ENCODE measurements around the gene SS18L1.
A peak's percentile ranks its signal among the peaks of the same experiment; 100 is the strongest.

The SS18L1 gene

DNA sequence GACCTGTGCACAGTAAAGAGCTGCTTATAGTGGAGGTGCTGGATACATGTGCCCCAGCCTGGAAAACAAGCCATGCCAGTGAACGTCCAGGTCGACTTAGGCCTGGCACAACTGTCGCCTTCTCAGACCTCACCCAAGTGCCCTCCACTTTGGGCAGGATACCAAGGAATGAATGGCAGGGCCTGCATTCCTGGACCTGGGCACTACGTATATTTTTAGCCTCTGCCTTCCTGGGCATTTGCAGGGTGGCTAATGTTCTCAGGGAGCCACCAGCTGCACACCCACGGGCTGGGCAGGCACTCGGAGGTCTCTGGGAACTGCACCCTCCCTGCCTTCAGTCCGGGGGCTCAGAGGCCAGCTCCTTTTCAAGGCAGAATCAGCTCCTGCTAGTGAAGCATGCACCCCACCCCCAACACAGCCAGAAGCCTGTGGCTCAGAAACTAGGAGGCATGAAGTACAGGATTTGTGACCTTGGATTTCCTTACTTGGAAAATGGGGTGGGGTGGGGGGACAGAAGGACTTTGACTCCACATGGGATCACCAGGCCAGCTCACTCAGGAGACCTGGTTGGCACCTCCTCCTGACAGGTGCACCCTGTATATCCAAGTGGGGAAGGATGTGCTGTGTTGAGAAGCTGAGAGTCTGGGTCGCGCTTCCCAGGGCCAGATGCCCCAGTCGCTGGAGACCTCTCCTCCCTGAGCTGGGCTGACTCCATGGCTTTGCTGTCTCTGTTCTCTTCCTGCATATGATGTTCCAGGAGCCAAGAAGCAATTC is 23.8 kb upstream of the SS18L1 start:
- TF ChIP-seq TAF1 (IDR thresholded peaks at IDR 0.05; ENCODE audit: low read depth, low read length) (no peak), PAX5 (IDR thresholded peaks at IDR 0.05; ENCODE audit: insufficient read depth, low read length, severe bottlenecking) (no peak), POU2F2 (IDR thresholded peaks at IDR 0.05; ENCODE audit: low read depth, low read length) (no peak), POLR2A (IDR thresholded peaks at IDR 0.05; ENCODE audit: low read depth, low read length) (no peak), SPI1 (IDR thresholded peaks at IDR 0.05; ENCODE audit: low read depth, low read length) (no peak), POLR2AphosphoS5 (IDR thresholded peaks at IDR 0.05; ENCODE audit: low read depth, low read length) (no peak)
- no peak for FAIRE-seq
- DNase-seq (ENCODE audit: insufficient read length, low spot score): no peak

DNA sequence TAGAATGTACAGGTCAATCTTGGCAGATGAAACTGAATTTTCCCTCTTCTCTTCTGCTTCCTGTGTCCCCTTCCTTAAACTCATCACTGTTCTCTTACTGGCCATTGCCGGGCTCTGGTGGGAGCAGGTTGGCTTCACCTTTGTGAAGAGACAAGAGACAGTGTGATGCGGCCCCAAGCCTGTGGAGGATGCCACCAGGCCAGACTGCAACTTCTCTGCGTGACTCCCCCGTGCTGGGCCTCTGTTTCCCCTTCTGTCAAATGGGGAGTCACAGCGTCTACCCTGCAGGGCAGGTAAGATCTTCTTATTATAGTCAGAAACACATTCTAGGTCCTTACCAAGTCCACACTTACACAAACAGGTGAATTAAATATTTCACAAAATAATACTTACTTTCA is 23.2 kb upstream of the SS18L1 start:
- TF ChIP-seq PAX5 (IDR thresholded peaks at IDR 0.05; ENCODE audit: insufficient read depth, low read length, severe bottlenecking) (no peak), POLR2A (IDR thresholded peaks at IDR 0.05; ENCODE audit: low read depth, low read length) (no peak), POU2F2 (IDR thresholded peaks at IDR 0.05; ENCODE audit: low read depth, low read length) (no peak), TAF1 (IDR thresholded peaks at IDR 0.05; ENCODE audit: low read depth, low read length) (no peak), POLR2AphosphoS5 (IDR thresholded peaks at IDR 0.05; ENCODE audit: low read depth, low read length) (no peak), SPI1 (IDR thresholded peaks at IDR 0.05; ENCODE audit: low read depth, low read length) (no peak)
- DNase-seq (ENCODE audit: insufficient read length, low spot score) (no peak), FAIRE-seq (no peak)

GRCh38 chr20:62120990-62121775 is 22.4 kb upstream of the SS18L1 start:
- TF ChIP-seq SPI1 (IDR thresholded peaks at IDR 0.05; ENCODE audit: low read depth, low read length): no peak
- TF ChIP-seq TAF1 (IDR thresholded peaks at IDR 0.05; ENCODE audit: low read depth, low read length): 0 out of 2 replicates have a peak, but pooled peaks have one; percentile 8
- DNase-seq (ENCODE audit: insufficient read length, low spot score) (no peak), FAIRE-seq (no peak)

GRCh38 chr20:62121776-62122653 is 21.6 kb upstream of the SS18L1 start, which contains the start of gene LSM14B:
Gene LSM14B, plus strand, starts transcription at chr20:62122475. Its CDS starts 192 bp downstream, at chr20:62122667.
- FAIRE-seq (peak; percentile 91), DNase-seq (ENCODE audit: insufficient read length, low spot score) (peak; percentile 99)
- TF ChIP-seq PAX5 (IDR thresholded peaks at IDR 0.05; ENCODE audit: insufficient read depth, low read length, severe bottlenecking) (peak; percentile 62), SPI1 (IDR thresholded peaks at IDR 0.05; ENCODE audit: low read depth, low read length) (no peak), POLR2A (IDR thresholded peaks at IDR 0.05; ENCODE audit: low read depth, low read length) (no peak), TAF1 (IDR thresholded peaks at IDR 0.05; ENCODE audit: low read depth, low read length) (0 out of 2 replicates have a peak, but pooled peaks have one; percentile 24)

DNA sequence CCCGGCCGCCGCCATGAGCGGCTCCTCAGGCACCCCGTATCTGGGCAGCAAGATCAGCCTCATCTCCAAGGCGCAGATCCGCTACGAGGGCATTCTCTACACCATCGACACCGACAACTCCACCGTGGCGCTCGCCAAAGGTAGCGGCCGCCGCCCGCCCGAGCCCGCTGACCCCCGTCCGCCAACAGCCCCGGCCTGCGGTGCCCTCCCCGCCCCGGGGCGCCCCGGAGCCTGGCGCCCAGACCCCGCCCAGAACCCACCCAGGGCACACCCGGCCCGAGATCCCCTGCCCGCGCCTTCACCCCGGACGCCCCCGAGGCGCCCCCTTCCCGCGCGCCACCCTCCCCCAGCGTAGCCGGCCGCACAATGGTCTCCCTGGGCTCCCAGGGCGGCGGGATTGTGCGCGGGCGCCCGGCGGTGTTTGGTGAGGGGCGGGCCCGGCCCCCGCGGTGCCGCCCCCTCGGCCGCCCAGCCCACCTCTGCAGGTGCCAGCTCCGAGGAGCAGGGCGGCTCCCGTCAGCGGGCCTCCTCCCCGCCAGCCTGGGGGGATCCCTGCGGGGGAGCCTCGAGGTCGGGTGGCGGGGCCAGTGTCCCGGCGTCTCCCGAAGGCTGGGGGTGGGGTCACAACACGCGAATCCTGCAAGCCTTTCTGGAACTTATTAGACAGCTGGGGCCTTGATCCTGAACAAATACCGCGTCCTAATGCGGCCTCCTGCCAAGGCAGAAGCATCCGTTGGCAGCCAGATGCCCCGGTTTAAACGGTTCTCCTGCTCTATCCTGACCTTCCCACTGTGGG is 20.7 kb upstream of the SS18L1 start:
- no peak for TF ChIP-seq POLR2A (IDR thresholded peaks at IDR 0.05; ENCODE audit: low read depth, low read length)
- no peak for TF ChIP-seq POU2F2 (IDR thresholded peaks at IDR 0.05; ENCODE audit: low read depth, low read length)
- no peak for TF ChIP-seq POLR2AphosphoS5 (IDR thresholded peaks at IDR 0.05; ENCODE audit: low read depth, low read length)
- no peak for TF ChIP-seq PAX5 (IDR thresholded peaks at IDR 0.05; ENCODE audit: insufficient read depth, low read length, severe bottlenecking)
- TF ChIP-seq SPI1 (IDR thresholded peaks at IDR 0.05; ENCODE audit: low read depth, low read length): no peak
- peak; percentile 61 for DNase-seq (ENCODE audit: insufficient read length, low spot score)
- no peak for FAIRE-seq

DNA sequence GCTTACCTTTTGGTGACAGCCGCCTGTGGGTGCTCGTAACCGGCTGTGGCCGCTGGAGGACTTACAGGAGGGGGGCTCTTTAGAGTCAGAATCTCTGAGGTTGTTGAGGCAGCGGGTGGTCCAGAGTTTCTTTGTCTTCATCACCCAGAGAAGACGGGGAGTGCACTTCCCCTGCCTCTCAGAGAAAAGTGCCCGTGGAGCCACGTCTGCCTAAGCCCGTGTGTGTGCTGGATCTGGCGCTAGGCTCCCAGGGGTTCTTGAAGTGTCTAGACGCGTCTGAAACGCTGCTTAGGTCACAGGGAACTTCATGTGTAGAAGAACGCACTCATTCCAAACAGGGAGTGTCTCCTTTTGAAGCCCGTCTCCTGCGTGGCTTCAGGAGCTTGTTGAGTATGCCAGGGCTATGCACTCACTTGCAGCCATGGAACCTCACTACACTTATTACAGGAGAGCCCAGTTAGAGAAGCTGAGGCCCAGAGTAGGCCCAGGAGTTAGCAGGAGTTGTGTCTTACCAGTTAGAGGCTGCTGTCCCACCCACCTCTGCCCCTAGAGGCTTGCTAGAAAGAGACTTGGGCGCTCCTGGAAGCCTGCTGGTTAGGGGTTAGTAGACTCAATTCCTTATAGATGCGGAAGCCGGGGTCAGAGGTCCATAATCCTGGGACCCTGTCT is 20.0 kb upstream of the SS18L1 start:
- TF ChIP-seq SPI1 (IDR thresholded peaks at IDR 0.05; ENCODE audit: low read depth, low read length) (no peak), POLR2AphosphoS5 (IDR thresholded peaks at IDR 0.05; ENCODE audit: low read depth, low read length) (no peak), PAX5 (IDR thresholded peaks at IDR 0.05; ENCODE audit: insufficient read depth, low read length, severe bottlenecking) (no peak), TAF1 (IDR thresholded peaks at IDR 0.05; ENCODE audit: low read depth, low read length) (no peak), POLR2A (IDR thresholded peaks at IDR 0.05; ENCODE audit: low read depth, low read length) (no peak), POU2F2 (IDR thresholded peaks at IDR 0.05; ENCODE audit: low read depth, low read length) (no peak)
- FAIRE-seq (no peak), DNase-seq (ENCODE audit: insufficient read length, low spot score) (no peak)

- DNase-seq (ENCODE audit: insufficient read length, low spot score) (no peak), FAIRE-seq (no peak)
- TF ChIP-seq POLR2AphosphoS5 (IDR thresholded peaks at IDR 0.05; ENCODE audit: low read depth, low read length): no peak
- TF ChIP-seq POLR2A (IDR thresholded peaks at IDR 0.05; ENCODE audit: low read depth, low read length): no peak
- no peak for TF ChIP-seq SPI1 (IDR thresholded peaks at IDR 0.05; ENCODE audit: low read depth, low read length)
- no peak for TF ChIP-seq TAF1 (IDR thresholded peaks at IDR 0.05; ENCODE audit: low read depth, low read length)
- no peak for TF ChIP-seq PAX5 (IDR thresholded peaks at IDR 0.05; ENCODE audit: insufficient read depth, low read length, severe bottlenecking)
- TF ChIP-seq POU2F2 (IDR thresholded peaks at IDR 0.05; ENCODE audit: low read depth, low read length): no peak
Observed at GRCh38 chr20:62126141-62126540, 17.4 kb upstream of the SS18L1 start.

DNA sequence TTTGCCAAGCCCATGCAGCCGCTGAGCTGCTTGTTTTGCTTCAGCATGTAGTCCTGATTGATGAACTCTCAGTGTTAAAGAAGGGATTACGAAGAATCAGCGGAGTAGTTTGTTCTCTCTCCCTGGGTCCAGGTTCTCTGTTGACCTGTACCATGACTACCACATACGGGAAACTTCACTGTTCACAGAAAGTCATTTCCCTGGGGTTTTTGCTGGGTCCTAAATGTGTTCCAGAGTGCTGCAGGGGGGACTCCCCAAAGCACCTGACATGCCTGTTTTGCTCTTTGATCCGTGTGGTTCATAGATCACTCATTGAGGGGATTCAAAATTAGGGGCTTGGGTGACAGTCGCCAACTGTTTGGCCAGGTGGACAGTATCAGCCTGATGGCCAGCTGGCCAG is 15.8 kb upstream of the SS18L1 start:
- TF ChIP-seq PAX5 (IDR thresholded peaks at IDR 0.05; ENCODE audit: insufficient read depth, low read length, severe bottlenecking) (no peak), POLR2AphosphoS5 (IDR thresholded peaks at IDR 0.05; ENCODE audit: low read depth, low read length) (no peak), SPI1 (IDR thresholded peaks at IDR 0.05; ENCODE audit: low read depth, low read length) (no peak), TAF1 (IDR thresholded peaks at IDR 0.05; ENCODE audit: low read depth, low read length) (no peak), POU2F2 (IDR thresholded peaks at IDR 0.05; ENCODE audit: low read depth, low read length) (no peak), POLR2A (IDR thresholded peaks at IDR 0.05; ENCODE audit: low read depth, low read length) (no peak)
- DNase-seq (ENCODE audit: insufficient read length, low spot score): no peak
- FAIRE-seq: no peak
